Activated CD8-positive, alpha-beta memory T cell treated with anti-CD3 and anti-CD28 coated beads, Interleukin-2, amount 50 U/mL, for 48 hours (primary cell): ENCODE data around the gene HHAT.

Experiments
- DNase-seq: peaks from one replicate; pipeline ENCODE4 v3.0.0-alpha.2; 2020

The HHAT gene

GRCh38 chr1:210447456-210448057, 118.9 kb downstream of the HHAT start:
- DNase-seq = no peak

- DNase-seq = no peak
Observed at GRCh38 chr1:210448297-210448892, 119.7 kb downstream of the HHAT start.

GRCh38 chr1:210455840-210456603, 127.3 kb downstream of the HHAT start:
- DNase-seq = no peak

- DNase-seq = no peak
Observed at GRCh38 chr1:210456731-210457255, 128.1 kb downstream of the HHAT start.

GRCh38 chr1:210457568-210457967, 128.9 kb downstream of the HHAT start:
- DNase-seq = no peak

- DNase-seq = peak; percentile 55
Observed at GRCh38 chr1:210464519-210465039, 135.9 kb downstream of the HHAT start.

GRCh38 chr1:210465150-210465549, 136.4 kb downstream of the HHAT start:
- DNase-seq = no peak

GRCh38 chr1:210467440-210468043, 138.8 kb downstream of the HHAT start:
- no peak for DNase-seq

GRCh38 chr1:210469441-210469840, 140.7 kb downstream of the HHAT start:
- no peak for DNase-seq

GRCh38 chr1:210475321-210475720, 146.6 kb downstream of the HHAT start:
- no peak for DNase-seq

GRCh38 chr1:210475806-210476205, 147.1 kb downstream of the HHAT start:
- no peak for DNase-seq

- no peak for DNase-seq
Observed at GRCh38 chr1:210476730-210477129, 148.0 kb downstream of the HHAT start.

GRCh38 chr1:210477328-210477924, 148.7 kb downstream of the HHAT start:
- no peak for DNase-seq

- no peak for DNase-seq
Observed at GRCh38 chr1:210478820-210479219, 150.1 kb downstream of the HHAT start.

GRCh38 chr1:210482491-210482890, 153.8 kb downstream of the HHAT start:
- DNase-seq = no peak

- DNase-seq = no peak
Observed at GRCh38 chr1:210482945-210483617, 154.4 kb downstream of the HHAT start.

GRCh38 chr1:210483821-210484220, 155.1 kb downstream of the HHAT start:
- DNase-seq = no peak

- DNase-seq = no peak
Observed at GRCh38 chr1:210487021-210487420, 158.3 kb downstream of the HHAT start.

GRCh38 chr1:210489491-210489890, 160.8 kb downstream of the HHAT start:
- DNase-seq = no peak

GRCh38 chr1:210490781-210491180, 162.1 kb downstream of the HHAT start:
- DNase-seq = no peak

GRCh38 chr1:210496063-210496462, 167.4 kb downstream of the HHAT start:
- DNase-seq = no peak

GRCh38 chr1:210499956-210500355, 171.3 kb downstream of the HHAT start:
- no peak for DNase-seq
